GM13976 (cell line): Measurements from ENCODE around the gene NMNAT2.
A peak's percentile ranks its signal among the peaks of the same experiment; 100 is the strongest.

Experiments used
- DNase-seq: peaks from one replicate; pipeline ENCODE4 v3.0.0; 2012; ENCODE audit warnings: low spot score
- CTCF ChIP-seq: IDR thresholded peaks from 2 replicates; pipeline ENCODE4 v1.5.1; 2012; ENCODE audit warnings: borderline replicate concordance, mild to moderate bottlenecking; ENCODE audit not compliant: insufficient read depth; ENCODE audit errors: extremely low read depth, missing control alignments, control extremely low read depth
- in situ Hi-C: fragments of 300-500 bp; cut with MboI; formaldehyde crosslinking; loops from one replicate; pipeline ENCODE4 v1.12.0; 2022; ENCODE audit warnings: low sequenced_read_pairs, mixed read lengths, inconsistent platforms; ENCODE audit not compliant: unreplicated experiment

Gene NMNAT2

GRCh38 chr1:183328371-183328770, 89.8 kb downstream of the NMNAT2 start:
- DNase-seq = no peak
- in situ Hi-C loops = no loop called here
- TF ChIP-seq CTCF = no peak

GRCh38 chr1:183327434-183328290, 90.5 kb downstream of the NMNAT2 start:
- DNase-seq = no peak
- in situ Hi-C loops = no loop called here
- TF ChIP-seq CTCF = no peak

- TF ChIP-seq CTCF = no peak
- in situ Hi-C loops = no loop called here
- no peak for DNase-seq
Measured at GRCh38 chr1:183323849-183324683, 94.1 kb downstream of the NMNAT2 start.

GRCh38 chr1:183319606-183320005, 98.6 kb downstream of the NMNAT2 start:
- no peak for TF ChIP-seq CTCF
- no peak for DNase-seq
- in situ Hi-C loops = no loop called here

- no peak for DNase-seq
- in situ Hi-C loops = no loop called here
- no peak for TF ChIP-seq CTCF
Measured at GRCh38 chr1:183319051-183319450, 99.1 kb downstream of the NMNAT2 start.

- peak; percentile 44 for TF ChIP-seq CTCF
- peak; percentile 77 for DNase-seq
Measured at GRCh38 chr1:183318433-183318832, 99.7 kb downstream of the NMNAT2 start.

More at GRCh38 chr1:183318433-183318832, 99.7 kb downstream of the NMNAT2 start:
- in situ Hi-C loops = no loop called here
